ENCODE data around the gene DHX16.

DHX16 gene

DNA sequence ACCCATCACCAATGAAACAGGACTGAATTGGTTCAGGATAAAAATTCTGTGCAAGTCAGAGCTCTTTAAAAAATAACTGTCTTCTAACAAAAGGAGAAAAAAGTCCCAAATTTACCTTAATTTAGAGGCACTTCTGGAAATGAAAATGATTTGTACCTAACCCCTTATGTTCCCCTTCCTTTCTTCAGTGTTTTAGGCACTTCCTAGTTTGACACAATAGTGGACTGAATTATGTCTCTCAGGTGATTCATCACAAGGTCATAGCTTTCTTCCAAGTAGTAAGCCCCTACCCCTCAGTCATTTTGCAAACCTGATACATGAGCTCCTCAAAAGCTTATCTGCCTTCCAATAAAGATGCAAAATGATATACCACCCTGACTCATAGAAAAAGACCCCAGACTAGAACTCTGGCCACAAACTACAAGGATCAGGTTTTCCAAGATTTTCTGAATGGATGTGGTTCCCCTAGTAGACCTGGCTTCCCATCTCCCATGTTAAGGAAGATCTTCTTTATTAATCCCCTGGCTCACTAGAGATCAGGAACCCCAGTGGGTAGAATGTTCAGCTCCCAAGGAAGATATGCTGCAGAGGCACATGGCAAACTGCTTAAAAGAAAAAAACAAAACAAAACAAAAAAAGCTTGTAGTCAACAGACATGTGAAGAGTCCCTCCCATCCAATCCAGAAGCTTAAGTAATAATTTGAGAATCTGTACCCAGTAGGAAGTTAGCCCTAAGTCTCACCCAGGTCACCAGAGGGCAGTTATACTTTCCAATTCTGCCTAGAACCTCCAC is 59.4 kb downstream of the DHX16 start:
- Histone ChIP-seq H2AFZ (ENCODE audit: low read depth, low read length, severe bottlenecking) (no peak overlapping the region), H3K4me3 (ENCODE audit: insufficient read depth, low read length, poor library complexity, severe bottlenecking) (no peak overlapping the region), H3K9me3 (ENCODE audit: insufficient read depth, low read length) (no peaks in the 10 kb centered on the region), H3K9me2 (replicated peaks; ENCODE audit: insufficient read depth, low read length) (no peaks in the 10 kb centered on the region), H3F3A (ENCODE audit: insufficient read depth) (peaks cover 60% of the 10 kb centered on the region), H3K36me3 (ENCODE audit: low read length) (peaks cover 26% of the 10 kb centered on the region), H3K9ac (ENCODE audit: low read length) (0 out of 2 replicates have a peak overlapping the region, but pooled peaks have one; percentile 93), H3K79me2 (ENCODE audit: insufficient read depth, low read length) (peaks cover 42% of the 10 kb centered on the region), H3K27me3 (ENCODE audit: low read length) (no peaks in the 10 kb centered on the region), H3K4me2 (ENCODE audit: low read depth, low read length, poor library complexity, severe bottlenecking) (peak overlapping the region; percentile 88), H4K20me1 (ENCODE audit: low read depth, low read length) (no peaks in the 10 kb centered on the region; the same call in 1 of the 2 replicates), H3K27ac (ENCODE audit: low read depth, low read length) (peak overlapping the region; percentile 91; the same call in 1 of the 2 replicates)
- TF ChIP-seq EZH2phosphoT487 (conservative IDR thresholded peaks at IDR 0.05; ENCODE audit: low read length), result no peak
- TF ChIP-seq, protein P1, sequence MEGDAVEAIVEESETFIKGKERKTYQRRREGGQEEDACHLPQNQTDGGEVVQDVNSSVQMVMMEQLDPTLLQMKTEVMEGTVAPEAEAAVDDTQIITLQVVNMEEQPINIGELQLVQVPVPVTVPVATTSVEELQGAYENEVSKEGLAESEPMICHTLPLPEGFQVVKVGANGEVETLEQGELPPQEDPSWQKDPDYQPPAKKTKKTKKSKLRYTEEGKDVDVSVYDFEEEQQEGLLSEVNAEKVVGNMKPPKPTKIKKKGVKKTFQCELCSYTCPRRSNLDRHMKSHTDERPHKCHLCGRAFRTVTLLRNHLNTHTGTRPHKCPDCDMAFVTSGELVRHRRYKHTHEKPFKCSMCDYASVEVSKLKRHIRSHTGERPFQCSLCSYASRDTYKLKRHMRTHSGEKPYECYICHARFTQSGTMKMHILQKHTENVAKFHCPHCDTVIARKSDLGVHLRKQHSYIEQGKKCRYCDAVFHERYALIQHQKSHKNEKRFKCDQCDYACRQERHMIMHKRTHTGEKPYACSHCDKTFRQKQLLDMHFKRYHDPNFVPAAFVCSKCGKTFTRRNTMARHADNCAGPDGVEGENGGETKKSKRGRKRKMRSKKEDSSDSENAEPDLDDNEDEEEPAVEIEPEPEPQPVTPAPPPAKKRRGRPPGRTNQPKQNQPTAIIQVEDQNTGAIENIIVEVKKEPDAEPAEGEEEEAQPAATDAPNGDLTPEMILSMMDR (IDR thresholded peaks at IDR 0.05; ENCODE audit: insufficient read depth, low read length, poor library complexity, severe bottlenecking), result no peak

GRCh38 chr6:30612687-30613248 is 60.0 kb downstream of the DHX16 start:
- H3K27me3 ChIP-seq (ENCODE audit: low read length), result no peaks in the 10 kb centered on the region
- no peak overlapping the region for H3K27ac ChIP-seq (ENCODE audit: low read depth, low read length)
- no peaks in the 10 kb centered on the region; the same call in 1 of the 2 replicates for H4K20me1 ChIP-seq (ENCODE audit: low read depth, low read length)
- TF ChIP-seq EZH2phosphoT487 (conservative IDR thresholded peaks at IDR 0.05; ENCODE audit: low read length), result no peak
- TF ChIP-seq, protein P1 (IDR thresholded peaks at IDR 0.05; ENCODE audit: insufficient read depth, low read length, poor library complexity, severe bottlenecking), result no peak
- no peak overlapping the region for H3K4me3 ChIP-seq (ENCODE audit: insufficient read depth, low read length, poor library complexity, severe bottlenecking)
- H3K4me2 ChIP-seq (ENCODE audit: low read depth, low read length, poor library complexity, severe bottlenecking), result peak overlapping the region; percentile 1
- H3K9ac ChIP-seq (ENCODE audit: low read length), result no peak overlapping the region
- H3F3A ChIP-seq (ENCODE audit: insufficient read depth), result peaks cover 60% of the 10 kb centered on the region
- no peaks in the 10 kb centered on the region for H3K9me2 ChIP-seq (replicated peaks; ENCODE audit: insufficient read depth, low read length)
- no peaks in the 10 kb centered on the region for H3K9me3 ChIP-seq (ENCODE audit: insufficient read depth, low read length)
- no peak overlapping the region for H2AFZ ChIP-seq (ENCODE audit: low read depth, low read length, severe bottlenecking)
- peaks cover 26% of the 10 kb centered on the region for H3K36me3 ChIP-seq (ENCODE audit: low read length)
- H3K79me2 ChIP-seq (ENCODE audit: insufficient read depth, low read length), result peaks cover 36% of the 10 kb centered on the region

DNA sequence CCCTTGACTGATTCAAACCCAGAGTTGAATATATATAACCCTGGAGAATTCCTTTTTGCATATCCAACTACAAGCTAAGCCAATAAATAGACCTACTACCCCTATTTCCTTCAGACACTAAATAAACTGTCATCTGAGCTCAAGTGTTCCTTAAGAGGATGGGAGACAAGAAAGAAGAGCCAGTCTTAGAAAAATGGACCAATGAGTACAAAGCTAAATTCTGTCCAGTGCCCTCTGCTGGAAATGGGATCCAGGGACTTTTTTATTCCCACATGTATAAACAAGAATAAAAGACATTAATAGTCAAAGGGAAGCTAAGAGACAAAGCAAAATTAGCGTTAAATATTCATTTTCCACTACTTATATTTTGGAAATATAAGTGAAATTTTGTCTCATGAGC is 60.6 kb downstream of the DHX16 start:
- Histone ChIP-seq H3K9me3 (ENCODE audit: insufficient read depth, low read length) (no peaks in the 10 kb centered on the region), H3K9ac (ENCODE audit: low read length) (no peak overlapping the region), H3F3A (ENCODE audit: insufficient read depth) (peaks cover 64% of the 10 kb centered on the region), H3K4me2 (ENCODE audit: low read depth, low read length, poor library complexity, severe bottlenecking) (peak overlapping the region; percentile 1), H3K4me3 (ENCODE audit: insufficient read depth, low read length, poor library complexity, severe bottlenecking) (no peak overlapping the region), H2AFZ (ENCODE audit: low read depth, low read length, severe bottlenecking) (no peak overlapping the region), H3K27ac (ENCODE audit: low read depth, low read length) (no peak overlapping the region), H3K9me2 (replicated peaks; ENCODE audit: insufficient read depth, low read length) (no peaks in the 10 kb centered on the region), H3K27me3 (ENCODE audit: low read length) (no peaks in the 10 kb centered on the region), H4K20me1 (ENCODE audit: low read depth, low read length) (no peaks in the 10 kb centered on the region; the same call in 1 of the 2 replicates), H3K79me2 (ENCODE audit: insufficient read depth, low read length) (peaks cover 36% of the 10 kb centered on the region), H3K36me3 (ENCODE audit: low read length) (peaks cover 32% of the 10 kb centered on the region)
- TF ChIP-seq EZH2phosphoT487 (conservative IDR thresholded peaks at IDR 0.05; ENCODE audit: low read length), result no peak
- TF ChIP-seq, protein P1 (IDR thresholded peaks at IDR 0.05; ENCODE audit: insufficient read depth, low read length, poor library complexity, severe bottlenecking), result no peak
